ENCODE results near the gene FBXL7. TPM values are rescaled to one million over a fixed set of nuclear protein-coding genes. Genes with fewer than 3 reads are reported as not detected.

The FBXL7 gene
- total RNA-seq, 1 donor from 2014 or later = 70.7 TPM

GRCh38 chr5:15459200-15459599 lies 40.8 kb upstream of the FBXL7 start:
- Mint-ChIP-seq H3K4me3 (no peak overlapping the region), H3K36me3 (no peaks in the 10 kb centered on the region), H3K4me1 (no peaks in the 10 kb centered on the region), H3K9me3 (peaks cover 30% of the 10 kb centered on the region), H3K27me3 (ENCODE audit: low read depth) (peaks cover 4% of the 10 kb centered on the region), H3K27ac (no peak overlapping the region)
- DNase-seq (ENCODE audit: low spot score in 2 of 2, unreplicated experiment in 2 of 2) = no peak
- TF ChIP-seq CTCF (IDR thresholded peaks at IDR 0.05; ENCODE audit: unreplicated experiment) = no peak

DNA sequence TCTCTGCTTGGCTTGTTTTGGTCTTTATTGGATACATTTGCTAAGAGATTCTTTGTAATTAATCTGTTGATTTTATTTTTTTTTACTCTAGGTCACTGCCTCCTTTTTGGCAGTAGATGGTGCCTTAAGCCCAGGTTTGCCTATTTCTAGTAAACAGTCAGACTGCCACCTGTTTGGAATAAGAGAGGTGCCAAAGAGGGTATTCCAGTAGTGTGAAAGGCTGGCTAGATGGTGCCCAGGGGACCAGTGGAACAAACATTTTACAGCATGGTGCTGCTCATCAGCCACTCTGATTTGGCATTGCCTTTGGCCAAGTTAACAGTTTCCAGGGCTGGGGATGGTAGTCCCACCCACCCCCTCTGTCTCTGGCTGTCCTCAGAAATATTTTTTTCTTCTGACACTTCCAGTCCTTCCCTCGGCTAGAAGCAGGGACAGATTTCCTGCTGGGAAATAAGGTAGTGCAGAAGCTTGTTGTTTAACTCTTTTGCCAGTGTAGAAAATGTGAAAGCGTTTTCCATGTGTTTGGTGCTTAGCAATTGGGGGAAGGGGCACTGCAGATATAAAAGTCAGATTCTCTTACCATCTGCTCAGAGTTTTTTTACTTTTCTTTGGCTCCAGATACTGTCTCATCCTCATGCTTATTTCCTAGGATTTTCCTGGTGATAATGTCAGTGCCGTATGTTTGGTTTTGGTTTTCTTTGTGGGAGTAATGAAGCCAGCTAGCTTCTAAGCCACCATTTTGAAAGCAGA lies 36.6 kb upstream of the FBXL7 start:
- DNase-seq (ENCODE audit: low spot score in 2 of 2, unreplicated experiment in 2 of 2) = no peak
- Mint-ChIP-seq H3K27me3 (ENCODE audit: low read depth) (no peaks in the 10 kb centered on the region), H3K27ac (no peak overlapping the region), H3K36me3 (peaks cover 3% of the 10 kb centered on the region), H3K4me1 (peaks cover 6% of the 10 kb centered on the region), H3K4me3 (no peak overlapping the region), H3K9me3 (peaks cover 20% of the 10 kb centered on the region)
- no peak for TF ChIP-seq CTCF (IDR thresholded peaks at IDR 0.05; ENCODE audit: unreplicated experiment)

GRCh38 chr5:15472116-15472515 lies 27.9 kb upstream of the FBXL7 start:
- no peaks in the 10 kb centered on the region for H3K27me3 Mint-ChIP-seq (ENCODE audit: low read depth)
- H3K4me1 Mint-ChIP-seq = peaks cover 8% of the 10 kb centered on the region
- no peak overlapping the region for H3K27ac Mint-ChIP-seq
- H3K4me3 Mint-ChIP-seq = no peak overlapping the region
- no peak for TF ChIP-seq CTCF (IDR thresholded peaks at IDR 0.05; ENCODE audit: unreplicated experiment)
- no peaks in the 10 kb centered on the region for H3K36me3 Mint-ChIP-seq
- H3K9me3 Mint-ChIP-seq = peaks cover 5% of the 10 kb centered on the region
- no peak for DNase-seq (ENCODE audit: low spot score in 2 of 2, unreplicated experiment in 2 of 2)

DNA sequence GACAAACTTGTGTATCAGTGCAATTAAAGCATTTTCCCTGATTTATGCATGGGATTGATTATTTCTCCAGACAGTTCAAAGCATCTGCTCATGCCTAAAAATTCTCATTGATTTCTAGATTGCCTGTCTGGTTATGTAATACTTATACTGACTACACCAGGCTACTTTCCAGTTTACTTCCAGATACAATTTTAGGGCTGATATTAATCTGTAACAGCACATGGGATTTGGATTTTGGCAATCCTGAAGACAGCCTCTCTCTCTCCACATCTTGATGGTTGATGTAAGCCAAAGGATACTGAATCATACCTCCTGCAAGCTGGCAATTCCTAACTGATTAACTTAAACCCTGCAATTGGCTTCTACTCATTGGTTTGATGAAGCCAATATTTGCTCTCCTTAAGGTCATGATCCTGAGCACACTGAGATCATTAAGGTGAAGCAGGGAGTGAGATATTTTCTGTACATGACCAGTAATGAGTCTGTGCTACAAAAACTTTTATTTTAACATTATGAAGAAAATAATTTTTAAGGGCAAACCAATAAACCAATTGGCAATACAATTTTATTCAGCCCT lies 25.7 kb upstream of the FBXL7 start:
- Mint-ChIP-seq H3K27me3 (ENCODE audit: low read depth) (no peaks in the 10 kb centered on the region), H3K36me3 (peaks cover 4% of the 10 kb centered on the region), H3K9me3 (peaks cover 21% of the 10 kb centered on the region), H3K4me1 (no peaks in the 10 kb centered on the region), H3K4me3 (no peak overlapping the region), H3K27ac (no peak overlapping the region)
- TF ChIP-seq CTCF (IDR thresholded peaks at IDR 0.05; ENCODE audit: unreplicated experiment) = no peak
- DNase-seq (ENCODE audit: low spot score in 2 of 2, unreplicated experiment in 2 of 2) = no peak

- no peak for TF ChIP-seq CTCF (IDR thresholded peaks at IDR 0.05; ENCODE audit: unreplicated experiment)
- Mint-ChIP-seq H3K4me1 (no peaks in the 10 kb centered on the region), H3K9me3 (peaks cover 17% of the 10 kb centered on the region), H3K36me3 (peaks cover 4% of the 10 kb centered on the region), H3K4me3 (no peak overlapping the region), H3K27me3 (ENCODE audit: low read depth) (no peaks in the 10 kb centered on the region), H3K27ac (no peak overlapping the region)
- no peak for DNase-seq (ENCODE audit: low spot score in 2 of 2, unreplicated experiment in 2 of 2)
Observed at GRCh38 chr5:15475367-15475766, 24.6 kb upstream of the FBXL7 start.

All from mesothelial cell of epicardium (in vitro differentiated cells).